K562 (cell line): Measurements from ENCODE around the gene SYMPK. TPM values are rescaled to one million over a fixed set of nuclear protein-coding genes. Genes with fewer than 3 reads are reported as not detected.

ENCODE experiments used
- CBX2 ChIP-seq: fragments of 200-600 bp; sonication (generic); IDR thresholded peaks from one replicate; pipeline ENCODE4 v1.6.1; 2012; ENCODE audit warnings: mild to moderate bottlenecking, low read length, inconsistent platforms; ENCODE audit not compliant: insufficient read depth, poor library complexity, severe bottlenecking
- FOXK2 ChIP-seq, 2 experiments: fragments of 450-650 bp; IDR thresholded peaks in 1 of 2; conservative IDR thresholded peaks in 1 of 2; 2 replicates each; pipeline ENCODE4 v1.6.1; 2016; ENCODE audit warnings: low read depth in 2 of 2, mild to moderate bottlenecking in 1 of 2
- GABPA ChIP-seq: fragments of 200-800 bp; sonication (Bioruptor generic); conservative IDR thresholded peaks from 2 replicates; pipeline ENCODE4 v1.6.1; 2016; ENCODE audit warnings: low read depth, missing genetic modification characterization, missing compliant biosample characterization
- HINFP ChIP-seq: fragments of 450-650 bp; conservative IDR thresholded peaks from 2 replicates; pipeline ENCODE4 v1.6.1; 2016; ENCODE audit warnings: missing genetic modification characterization, low read depth, mild to moderate bottlenecking, control low read depth, missing compliant biosample characterization
- HNRNPUL1 ChIP-seq: fragments of 200-400 bp; formaldehyde crosslinking; IDR thresholded peaks from 2 replicates; pipeline ENCODE4 v1.6.1; 2017; ENCODE audit warnings: low read length
- MCM5 ChIP-seq: fragments of 450-650 bp; IDR thresholded peaks from 2 replicates; pipeline ENCODE4 v1.6.1; 2016; ENCODE audit warnings: low read depth
- MLX ChIP-seq, 2 experiments: fragments of 450-650 bp in 1 of 2; sonication (generic) in 1 of 2; formaldehyde crosslinking; conservative IDR thresholded peaks; 2 replicates each; pipeline versions ENCODE4 v1.4.0 to v1.8.1; 2020 to 2022; ENCODE audit warnings: mild to moderate bottlenecking in 1 of 2, missing genetic modification reagents in 1 of 2
- NR2C2 ChIP-seq, 2 experiments: fragments of 200-800 bp in 1 of 2; sonication (Bioruptor generic) in 1 of 2; sonication (generic) in 1 of 2; formaldehyde crosslinking in 1 of 2; IDR thresholded peaks; 2 replicates each; pipeline versions ENCODE4 v1.6.1 to v1.8.0; 2016 to 2022; ENCODE audit warnings: mild to moderate bottlenecking in 1 of 2, missing compliant biosample characterization in 1 of 2, missing genetic modification characterization in 1 of 2, missing genetic modification reagents in 1 of 2
- SRSF7 ChIP-seq: fragments of 200-400 bp; formaldehyde crosslinking; optimal IDR thresholded peaks from 2 replicates; pipeline ENCODE3; 2017; ENCODE audit warnings: mild to moderate bottlenecking, low read depth, low read length
- TGIF2 ChIP-seq: sonication (generic); formaldehyde crosslinking; IDR thresholded peaks from 2 replicates; pipeline ENCODE4 v1.8.1; 2022; ENCODE audit warnings: mild to moderate bottlenecking, missing genetic modification reagents, moderate library complexity
- ZFX ChIP-seq: sonication (generic); formaldehyde crosslinking; IDR thresholded peaks from 2 replicates; pipeline ENCODE4 v1.8.0; 2022; ENCODE audit warnings: mild to moderate bottlenecking, missing genetic modification reagents, moderate library complexity
- ZNF174 ChIP-seq: fragments of 250-450 bp; sonication (Bioruptor Pico); IDR thresholded peaks from 2 replicates; pipeline ENCODE4 v1.4.0; 2020; ENCODE audit warnings: mild to moderate bottlenecking
- ZNF239 ChIP-seq: fragments of 250-450 bp; sonication (Bioruptor Pico); IDR thresholded peaks from 2 replicates; pipeline ENCODE4 v1.4.0; 2020; ENCODE audit warnings: mild to moderate bottlenecking
- ZNF431 ChIP-seq: sonication (generic); formaldehyde crosslinking; IDR thresholded peaks from 2 replicates; pipeline ENCODE4 v1.8.0; 2022; ENCODE audit warnings: mild to moderate bottlenecking, missing genetic modification reagents
- ZNF561 ChIP-seq: fragments of 450-650 bp; formaldehyde crosslinking; conservative IDR thresholded peaks from 2 replicates; pipeline ENCODE4 v1.4.0; 2020; ENCODE audit warnings: mild to moderate bottlenecking, moderate library complexity
- ZSCAN32 ChIP-seq: fragments of 450-650 bp; formaldehyde crosslinking; IDR thresholded peaks from 2 replicates; pipeline ENCODE4 v1.4.0; 2020; ENCODE audit warnings: mild to moderate bottlenecking, moderate library complexity
- polyA plus RNA-seq, 8 experiments: library from polyadenylated mRNA; depleted of rRNA in 4 of 8; stranded (reverse) in 5 of 8; unstranded in 3 of 8; fragments of >200 nt; fragmentation: Nextera tagmentation in 2 of 8; fragmentation: Illumina TruSeq in 1 of 8; extraction: Ambion mirVana in 2 of 8; extraction: Trizol in 1 of 8; gene quantifications; 2 replicates each; pipeline versions ENCODE4 v1.2.1 to v1.2.3, GENCODE V29; 2011 to 2014; ENCODE audit warnings: inconsistent platforms in 1 of 8, missing spikeins in 1 of 8
- total RNA-seq, 7 experiments: library from RNA; depleted of rRNA in 6 of 7; stranded (reverse); fragments of >200 nt in 6 of 7; fragmentation: Illumina TruSeq in 2 of 7; extraction: Trizol in 2 of 7; gene quantifications; 2 replicates each; pipeline versions ENCODE4 v1.2.1 to v1.2.3, GENCODE V29; 2011 to 2021; ENCODE audit warnings: low replicate concordance in 1 of 7
- TF ChIP-seq, protein P1 (sequence below): sonication (generic); formaldehyde crosslinking; IDR thresholded peaks from 2 replicates; pipeline ENCODE4 v1.8.1; 2023; ENCODE audit warnings: mild to moderate bottlenecking, missing genetic modification reagents
- TF ChIP-seq, protein P2 (sequence below): fragments of 450-650 bp; IDR thresholded peaks from 2 replicates; pipeline ENCODE4 v1.6.1; 2017; ENCODE audit warnings: mild to moderate bottlenecking, moderate library complexity

Gene SYMPK
- total and polyA plus RNA-seq, 9 of the 15 experiments (the other 6 are each of a cell fraction or from before 2014, with no cell fraction given): 0.73 to 95.5 (median 58.4) TPM

GRCh38 chr19:45863840-45864628 lies 1.1 kb upstream of the SYMPK start, which contains the start of gene FOXA3 (continued):
- TF ChIP-seq HINFP (no peak), FOXK2 (conservative IDR thresholded peaks at IDR 0.05 in 1 of 2, IDR thresholded peaks at IDR 0.05 in 1 of 2; ENCODE audit: low read depth in 2 of 2) (no peak; a peak in 1 of 4 replicates), SRSF7 (no peak), GABPA (tag) (no peak), NR2C2 (CRISPR knock-in tag; IDR thresholded peaks at IDR 0.05) (no peak), NR2C2 (tag; IDR thresholded peaks at IDR 0.05) (no peak), CBX2 (no peak), ZNF431 (no peak), ZNF561 (CRISPR knock-in tag) (no peak), TGIF2 (CRISPR knock-in tag) (no peak), ZNF174 (CRISPR knock-in tag) (no peak), ZSCAN32 (CRISPR knock-in tag) (no peak), MLX (CRISPR knock-in tag; conservative IDR thresholded peaks at IDR 0.05) (no peak), ZFX (CRISPR knock-in tag) (peak; percentile 41; the same call in 1 of the 2 replicates), MCM5 (no peak), ZNF239 (CRISPR knock-in tag) (peak; percentile 9; the same call in 1 of the 2 replicates), HNRNPUL1 (no peak)
- TF ChIP-seq, protein P1, sequence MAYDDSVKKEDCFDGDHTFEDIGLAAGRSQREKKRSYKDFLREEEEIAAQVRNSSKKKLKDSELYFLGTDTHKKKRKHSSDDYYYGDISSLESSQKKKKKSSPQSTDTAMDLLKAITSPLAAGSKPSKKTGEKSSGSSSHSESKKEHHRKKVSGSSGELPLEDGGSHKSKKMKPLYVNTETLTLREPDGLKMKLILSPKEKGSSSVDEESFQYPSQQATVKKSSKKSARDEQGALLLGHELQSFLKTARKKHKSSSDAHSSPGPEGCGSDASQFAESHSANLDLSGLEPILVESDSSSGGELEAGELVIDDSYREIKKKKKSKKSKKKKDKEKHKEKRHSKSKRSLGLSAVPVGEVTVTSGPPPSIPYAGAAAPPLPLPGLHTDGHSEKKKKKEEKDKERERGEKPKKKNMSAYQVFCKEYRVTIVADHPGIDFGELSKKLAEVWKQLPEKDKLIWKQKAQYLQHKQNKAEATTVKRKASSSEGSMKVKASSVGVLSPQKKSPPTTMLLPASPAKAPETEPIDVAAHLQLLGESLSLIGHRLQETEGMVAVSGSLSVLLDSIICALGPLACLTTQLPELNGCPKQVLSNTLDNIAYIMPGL (CRISPR knock-in tag): no peak
- TF ChIP-seq, protein P2, sequence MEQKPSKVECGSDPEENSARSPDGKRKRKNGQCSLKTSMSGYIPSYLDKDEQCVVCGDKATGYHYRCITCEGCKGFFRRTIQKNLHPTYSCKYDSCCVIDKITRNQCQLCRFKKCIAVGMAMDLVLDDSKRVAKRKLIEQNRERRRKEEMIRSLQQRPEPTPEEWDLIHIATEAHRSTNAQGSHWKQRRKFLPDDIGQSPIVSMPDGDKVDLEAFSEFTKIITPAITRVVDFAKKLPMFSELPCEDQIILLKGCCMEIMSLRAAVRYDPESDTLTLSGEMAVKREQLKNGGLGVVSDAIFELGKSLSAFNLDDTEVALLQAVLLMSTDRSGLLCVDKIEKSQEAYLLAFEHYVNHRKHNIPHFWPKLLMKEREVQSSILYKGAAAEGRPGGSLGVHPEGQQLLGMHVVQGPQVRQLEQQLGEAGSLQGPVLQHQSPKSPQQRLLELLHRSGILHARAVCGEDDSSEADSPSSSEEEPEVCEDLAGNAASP: no peak
